ENCODE results near the gene LGALS9.
"Not testable (repeated sequence)": the region's sequence is repeated elsewhere in the genome, so short reads cannot be mapped to it uniquely, and the experiment has no call there.

Gene LGALS9

DNA sequence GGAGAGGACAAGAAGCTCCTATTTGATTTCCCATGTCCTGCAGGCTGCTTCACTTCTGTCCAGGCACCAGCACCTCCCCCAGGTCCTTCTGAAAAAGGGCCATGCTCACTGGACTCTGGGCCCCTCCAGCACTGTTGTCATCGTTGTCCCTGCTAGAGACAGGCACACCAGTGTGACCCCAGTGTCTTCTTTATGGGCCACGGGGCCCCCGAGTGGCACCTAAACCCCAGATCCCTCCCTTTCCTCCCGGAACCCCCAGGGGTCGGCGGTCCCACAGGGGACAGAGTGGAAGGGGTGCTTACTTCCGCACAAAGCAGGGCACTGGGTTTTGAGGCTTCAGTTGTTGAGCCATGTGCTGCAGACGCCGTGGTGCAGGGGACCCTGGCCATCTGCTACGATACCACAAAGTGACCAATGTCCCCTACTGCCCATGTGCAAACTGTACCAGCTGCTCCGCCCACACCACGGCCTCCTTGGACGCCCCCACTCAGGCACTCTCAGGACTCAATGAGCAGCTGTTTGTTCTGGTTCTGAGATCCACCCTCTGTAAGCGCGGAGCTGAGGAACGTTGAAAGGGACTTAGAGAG lies 24.6 kb downstream of the LGALS9 start:
- not testable (repeated sequence) for FAIRE-seq

DNA sequence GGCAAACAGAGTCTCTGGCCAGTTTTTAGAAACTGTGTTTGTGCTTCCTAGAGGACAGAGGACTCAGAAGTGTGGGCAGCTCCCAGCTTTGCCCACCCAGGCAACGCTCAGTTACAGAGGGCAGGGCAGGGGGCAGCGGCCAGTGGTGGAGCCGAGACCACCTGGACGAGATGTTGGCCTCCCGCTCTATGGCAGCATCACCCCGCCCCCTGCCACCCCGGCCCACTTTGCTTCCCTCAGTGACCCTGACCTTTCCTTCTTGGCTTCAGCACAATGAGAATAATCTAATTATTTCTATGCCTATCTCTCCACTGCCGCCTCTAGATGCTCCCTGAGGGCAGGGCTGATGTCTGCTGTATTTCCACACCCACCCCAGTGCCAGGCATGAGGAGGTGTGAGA lies 25.6 kb downstream of the LGALS9 start:
- not testable (repeated sequence) for FAIRE-seq

DNA sequence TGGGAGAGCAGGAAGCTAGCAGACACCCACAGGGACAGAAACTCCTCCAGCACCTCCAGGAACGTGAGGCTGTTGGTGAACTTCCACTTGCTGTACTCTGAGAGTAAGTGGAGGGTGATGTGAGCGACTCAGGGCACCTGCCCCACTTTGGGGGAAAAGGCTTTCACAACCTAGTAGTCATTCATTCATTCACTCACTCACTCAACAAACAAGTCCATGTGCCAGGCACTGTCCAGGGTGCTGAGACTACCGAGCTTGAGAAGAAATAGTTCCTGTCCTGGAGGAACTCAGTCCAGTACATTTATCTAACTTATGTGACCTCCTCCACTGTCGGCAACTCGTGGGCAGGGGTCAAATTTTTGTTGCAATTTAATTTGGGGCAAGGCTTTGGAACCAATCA lies 26.6 kb downstream of the LGALS9 start:
- FAIRE-seq, result no peak

DNA sequence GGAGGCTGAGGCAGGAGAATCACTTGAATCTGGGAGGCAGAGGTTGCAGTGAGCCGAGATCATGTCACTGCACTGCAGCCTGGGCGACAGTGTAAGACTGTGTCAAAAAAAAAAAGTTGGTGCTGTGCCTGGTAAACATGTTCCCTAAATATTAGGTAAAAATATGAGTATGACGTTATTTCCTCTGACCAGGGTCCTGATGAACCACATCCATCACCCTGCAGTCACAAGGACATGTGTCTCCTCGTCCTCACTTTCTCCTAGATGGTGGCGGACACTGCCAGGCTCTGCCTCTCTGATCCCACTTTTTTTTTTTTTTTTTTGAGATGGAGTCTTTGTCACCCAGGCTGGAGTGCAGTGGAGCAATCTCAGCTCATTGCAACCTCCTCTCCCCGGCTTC lies 28.7 kb downstream of the LGALS9 start:
- FAIRE-seq, result no peak

DNA sequence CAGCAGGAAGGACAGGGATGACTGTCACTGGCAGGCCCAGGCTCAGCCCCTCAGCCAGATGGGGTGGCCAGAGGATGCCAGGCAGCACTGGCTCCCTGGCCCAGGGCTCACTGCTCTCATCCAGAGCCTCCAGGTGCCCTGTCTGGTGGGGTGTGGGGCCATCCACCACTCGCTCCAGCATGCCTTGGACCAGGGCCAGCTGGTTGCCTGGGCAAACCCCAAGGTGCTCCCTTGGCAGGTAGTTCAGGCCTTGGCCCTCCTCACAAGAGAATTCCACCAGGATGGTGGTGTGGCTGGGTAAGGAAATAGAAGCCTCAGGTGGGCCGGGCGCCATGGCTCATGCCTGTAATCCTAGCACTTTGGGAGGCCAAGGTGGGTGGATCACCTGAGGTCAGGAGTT lies 29.4 kb downstream of the LGALS9 start:
- no peak for FAIRE-seq

DNA sequence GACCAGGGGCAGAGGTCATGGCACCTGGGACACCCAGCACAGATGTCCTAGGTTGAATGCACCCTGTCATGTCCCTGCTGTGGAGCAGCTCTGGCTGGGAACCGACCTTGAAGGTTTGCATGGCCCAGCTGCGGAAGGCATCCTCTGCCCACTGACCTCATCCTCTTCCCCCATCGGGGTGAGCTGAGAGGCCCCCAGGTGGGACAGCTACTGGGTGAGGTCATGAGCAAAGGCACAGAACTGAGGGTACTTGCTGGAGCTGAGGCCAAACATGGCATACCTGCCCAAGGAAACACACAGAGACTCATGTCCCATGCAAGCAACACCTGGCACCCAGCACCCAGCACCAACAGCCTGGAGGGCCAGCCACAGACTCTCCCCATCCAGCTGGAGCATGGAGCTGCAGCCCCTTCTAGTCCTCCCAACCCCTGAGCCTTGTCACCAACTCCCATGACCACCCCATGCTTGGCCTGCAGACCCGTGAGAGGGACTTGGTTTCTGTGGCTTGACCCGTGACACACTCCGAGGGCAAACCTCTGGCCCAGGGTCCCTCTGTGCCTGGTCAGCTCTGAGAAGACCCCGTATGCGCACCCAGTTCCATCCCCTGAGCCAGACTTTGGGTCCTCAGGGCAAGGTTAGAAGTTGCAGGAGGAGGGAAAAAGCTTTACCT lies 33.1 kb downstream of the LGALS9 start:
- FAIRE-seq, result no peak

DNA sequence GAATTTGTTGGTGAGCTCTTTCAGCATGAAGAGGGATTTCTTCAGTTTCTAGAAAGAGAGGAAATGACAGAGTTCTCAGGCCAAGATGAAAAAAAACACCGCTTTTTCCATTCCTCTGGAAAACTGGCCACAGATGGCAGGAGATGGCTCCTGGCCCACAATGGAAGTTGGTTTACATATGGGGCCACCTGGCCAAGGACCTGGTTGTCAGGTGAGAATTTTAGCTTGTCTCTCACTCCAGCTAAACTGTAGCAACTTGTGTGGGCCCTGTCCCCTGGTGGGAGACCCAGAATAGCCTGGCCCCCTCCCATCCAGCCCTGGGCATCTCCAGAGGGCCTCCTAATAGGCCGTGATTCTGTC lies 33.6 kb downstream of the LGALS9 start:
- no peak for FAIRE-seq

DNA sequence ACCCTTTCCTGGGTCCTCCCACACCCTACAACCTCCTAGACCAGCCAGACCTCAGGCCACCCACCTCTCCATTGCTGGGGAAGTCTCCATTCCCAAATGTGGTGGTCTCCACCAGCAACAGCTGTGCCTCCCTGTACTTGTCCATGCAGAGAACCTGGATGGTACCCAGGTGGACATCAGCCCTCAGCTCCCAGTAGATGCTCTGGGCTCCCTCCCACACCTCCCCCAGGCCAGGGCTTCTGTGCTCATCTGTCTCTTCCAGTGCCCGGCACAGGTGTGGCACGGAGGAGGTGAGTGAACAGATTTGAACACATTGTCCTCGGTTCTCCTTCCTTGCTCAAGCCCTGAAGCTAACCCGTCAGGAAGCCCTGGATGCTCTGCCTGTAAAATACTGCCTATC lies 34.6 kb downstream of the LGALS9 start:
- FAIRE-seq, result no peak

DNA sequence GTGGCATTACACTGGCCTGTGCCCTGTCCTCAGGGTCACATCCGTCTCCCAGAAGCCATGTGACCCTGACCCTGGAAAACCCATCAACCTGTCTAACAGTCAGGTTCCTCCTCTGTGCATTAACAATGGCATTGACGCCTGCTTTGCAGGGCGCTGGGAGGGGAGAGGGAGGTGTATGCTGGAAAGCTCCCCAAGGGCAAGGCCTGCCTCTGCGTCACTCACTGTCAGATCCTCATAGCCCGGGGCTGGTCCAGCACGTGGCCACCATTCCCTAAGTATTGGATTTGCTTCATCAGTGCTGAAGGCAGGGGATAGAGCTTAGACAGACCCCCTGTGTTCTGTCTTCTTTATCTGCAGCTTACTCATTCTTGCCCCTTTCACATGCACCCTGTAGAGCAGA lies 35.3 kb downstream of the LGALS9 start:
- not testable (repeated sequence) for FAIRE-seq

DNA sequence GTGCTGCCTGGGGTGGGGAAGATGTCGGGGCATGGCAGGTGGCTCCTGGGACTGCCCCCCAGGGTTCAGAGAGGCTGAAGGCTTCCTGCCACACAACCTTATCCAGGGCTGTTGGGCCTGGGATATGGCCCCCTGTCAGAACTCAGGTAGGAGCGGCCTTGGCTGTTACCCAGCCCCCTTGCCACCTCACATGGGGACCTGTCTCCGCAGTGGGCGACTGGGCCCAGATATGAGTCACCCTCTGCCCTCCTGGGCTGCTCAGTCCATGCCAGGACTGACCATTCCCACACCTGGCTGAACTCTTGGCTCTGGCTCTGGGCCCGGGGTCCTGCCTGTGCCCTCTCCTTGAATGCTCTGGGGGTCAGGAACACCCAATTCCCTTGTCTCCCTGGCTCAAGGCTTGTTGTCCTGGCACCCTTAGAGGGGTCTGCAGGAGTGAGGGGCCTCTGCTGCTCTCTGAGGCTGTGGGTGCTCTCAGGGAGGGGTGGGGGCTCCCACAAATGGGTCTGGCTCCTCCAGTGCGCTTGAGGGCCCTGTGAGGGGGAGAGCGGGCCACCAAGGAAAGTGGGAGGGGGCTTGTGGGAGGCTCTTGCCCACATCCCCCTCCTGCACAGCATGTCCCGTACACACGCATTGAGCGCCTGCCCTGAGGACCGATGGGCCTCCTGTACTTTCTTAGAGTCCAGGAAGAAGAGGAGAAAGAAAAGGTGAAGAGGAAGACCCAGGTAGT lies 36.0 kb downstream of the LGALS9 start:
- FAIRE-seq, result no peak

DNA sequence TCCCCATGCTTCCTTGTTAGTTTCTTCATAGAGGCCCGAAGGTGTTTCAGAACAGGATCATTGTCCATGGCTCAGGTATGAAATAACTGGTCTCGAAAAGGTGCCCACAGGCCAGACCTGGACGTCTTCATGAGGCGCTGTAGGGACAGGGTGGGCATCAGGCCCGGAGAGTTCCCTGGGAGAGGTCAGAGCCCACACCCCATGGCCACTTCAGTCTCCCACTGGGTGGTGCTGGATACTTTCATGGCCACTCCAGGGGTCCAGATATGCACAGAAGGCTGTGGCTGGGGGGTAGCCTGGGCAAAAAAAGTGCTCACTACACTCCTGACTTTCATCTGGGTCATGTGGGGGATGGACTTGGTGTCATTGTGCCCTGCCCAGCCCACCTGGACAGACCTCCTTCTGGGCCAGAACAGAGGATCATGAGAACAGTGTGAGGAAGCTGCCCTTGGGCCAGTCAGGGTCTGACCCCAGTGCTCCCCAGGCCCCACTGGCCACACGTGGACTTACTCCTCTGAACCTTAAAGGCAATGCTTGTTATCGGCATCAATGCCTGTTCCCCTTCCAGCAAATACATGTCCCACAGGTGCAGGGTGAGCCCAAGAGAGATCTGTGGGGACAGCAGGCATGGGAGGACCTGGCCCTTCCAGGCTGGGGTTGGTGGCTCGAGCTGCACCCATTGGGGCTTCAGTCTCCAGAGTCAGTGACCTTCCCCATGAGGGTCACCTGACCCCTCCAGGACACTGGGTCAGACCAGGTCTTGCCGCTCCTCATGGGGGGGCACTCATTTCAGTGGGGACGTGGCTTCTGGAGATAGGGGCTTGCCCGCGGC lies 36.9 kb downstream of the LGALS9 start:
- FAIRE-seq, result no peak

DNA sequence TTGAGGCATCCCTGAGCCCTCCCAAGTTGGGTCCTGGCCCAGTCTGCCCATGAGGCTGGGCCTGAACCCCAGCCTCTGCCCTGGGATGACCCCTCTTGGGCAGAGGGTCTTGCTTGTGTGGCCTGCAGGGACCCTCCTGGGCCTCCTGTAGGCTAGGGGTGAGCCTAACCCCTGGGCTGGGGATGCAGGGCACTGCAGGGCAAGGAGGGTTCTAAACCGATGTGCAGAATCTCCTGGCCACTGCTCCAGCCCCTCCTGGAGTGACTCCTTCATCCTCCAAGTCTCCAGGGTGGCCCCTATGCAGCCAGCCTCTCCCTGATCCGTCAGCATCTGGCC lies 37.5 kb downstream of the LGALS9 start:
- no peak for FAIRE-seq

DNA sequence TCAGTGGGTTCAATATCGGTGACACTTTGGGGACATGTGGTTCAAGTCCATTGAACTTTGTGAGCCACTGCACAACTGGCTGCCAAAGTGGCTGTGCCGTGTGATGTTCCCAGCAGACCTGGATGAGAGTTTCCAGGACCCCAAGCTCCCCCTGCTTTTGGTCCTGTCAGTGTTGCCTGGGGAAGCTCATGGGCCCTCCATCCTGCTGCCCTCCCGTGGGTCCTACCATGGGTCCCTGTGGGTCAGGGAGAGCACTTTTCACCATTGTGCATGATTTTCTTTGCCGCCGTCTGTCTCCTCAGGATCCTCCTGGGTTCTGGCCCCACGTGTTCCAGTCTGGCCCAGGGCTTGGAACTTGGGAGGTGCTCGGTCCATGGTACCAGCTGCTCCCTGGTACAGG lies 38.1 kb downstream of the LGALS9 start:
- no peak for FAIRE-seq

DNA sequence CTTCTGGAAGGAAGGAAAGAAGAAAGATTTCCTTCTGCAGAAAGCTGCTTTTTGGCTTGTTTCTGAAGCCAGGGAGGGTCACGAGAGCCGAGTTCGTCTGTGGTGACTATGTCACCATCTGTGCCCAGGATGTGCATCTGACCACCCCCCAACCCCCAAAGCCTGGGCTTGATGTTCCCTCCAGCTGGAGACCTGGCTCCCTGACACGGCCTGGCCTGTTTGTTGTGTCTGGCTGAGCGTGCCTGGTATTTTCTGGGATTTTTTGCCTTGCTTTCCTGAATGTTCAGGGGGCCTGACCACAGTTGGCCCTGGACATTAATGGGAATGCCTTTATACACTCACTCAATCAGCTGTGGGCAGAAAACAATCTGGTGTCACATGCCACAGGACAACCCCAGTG lies 38.9 kb downstream of the LGALS9 start:
- FAIRE-seq, result no peak

DNA sequence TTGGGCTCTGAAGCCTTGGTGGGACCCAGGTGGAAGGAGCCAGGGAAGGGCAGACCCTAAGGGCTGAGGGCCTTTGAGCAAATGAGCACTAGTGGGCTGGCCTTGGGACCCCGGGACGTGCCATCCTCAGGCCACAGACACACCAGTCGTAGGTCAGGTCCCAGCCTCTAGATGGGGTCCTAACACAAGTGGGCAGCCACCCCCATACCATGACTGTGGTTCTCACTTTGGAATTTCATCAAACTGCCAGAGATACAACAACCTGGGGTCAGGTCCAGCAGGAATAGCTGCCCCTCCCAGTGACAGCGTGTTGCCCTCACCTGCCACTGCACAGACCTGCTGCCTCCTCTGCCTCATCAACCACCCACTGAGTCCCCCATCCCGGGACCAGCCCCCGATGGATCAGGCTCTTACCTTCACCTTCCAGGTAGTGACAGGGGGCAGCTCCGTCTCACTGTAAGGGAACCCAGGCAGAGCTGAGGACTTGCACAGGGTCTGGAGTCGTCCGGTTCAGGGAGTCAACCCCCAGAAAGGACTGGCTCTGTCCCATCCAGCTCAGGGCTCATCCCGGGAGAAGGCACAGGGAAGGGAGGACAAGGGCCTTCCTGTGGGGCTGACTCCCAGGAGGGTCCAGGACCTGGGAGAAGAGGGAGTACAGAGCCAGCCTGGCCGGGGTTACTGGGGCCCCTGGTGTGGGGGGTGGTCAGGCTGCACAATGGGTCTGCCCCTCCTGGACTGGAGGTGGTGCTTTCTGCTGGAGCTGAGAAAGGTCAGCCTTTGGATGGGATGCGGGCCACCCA lies 40.0 kb downstream of the LGALS9 start:
- FAIRE-seq, result no peak

DNA sequence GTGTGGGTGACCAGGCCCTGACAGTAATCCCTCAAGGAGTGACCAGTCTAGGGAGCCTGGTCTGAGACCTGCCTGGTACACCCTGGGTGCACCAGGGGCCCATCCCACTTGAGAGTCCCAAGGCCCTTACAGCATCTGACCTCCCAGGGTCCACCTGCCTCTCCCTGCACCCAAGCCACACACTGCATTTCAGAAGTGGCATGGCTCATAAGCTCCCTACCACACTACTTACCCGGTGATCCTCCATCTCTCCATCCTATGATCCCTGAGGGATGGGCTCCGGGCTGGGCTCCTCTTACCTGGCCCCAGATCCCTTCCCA lies 40.6 kb downstream of the LGALS9 start:
- no peak for FAIRE-seq

DNA sequence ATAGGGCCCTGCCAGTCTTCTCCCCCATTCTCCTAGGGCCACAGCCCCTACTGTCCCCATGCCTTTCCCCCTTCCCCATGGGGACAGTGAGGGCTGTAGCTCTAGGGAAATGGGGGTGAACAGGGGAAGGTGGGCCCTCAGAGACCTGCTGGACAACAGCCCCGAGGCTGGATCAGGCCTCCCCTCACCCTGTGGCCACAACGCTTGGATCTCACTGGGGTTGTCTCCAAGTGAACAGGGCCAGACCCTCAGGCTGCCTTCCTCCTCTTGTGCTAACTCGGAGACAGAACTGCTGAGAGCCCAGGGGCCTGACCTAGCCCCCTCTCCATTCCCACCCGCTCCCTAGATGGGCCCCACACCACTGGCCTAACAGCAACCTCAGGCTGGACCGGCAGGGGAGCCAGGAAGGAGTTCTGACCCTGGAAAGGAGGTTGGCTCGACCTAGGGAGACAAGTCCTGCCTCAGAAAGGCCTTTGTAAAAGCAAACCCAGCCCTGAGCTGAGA lies 41.0 kb downstream of the LGALS9 start:
- not testable (repeated sequence) for FAIRE-seq

DNA sequence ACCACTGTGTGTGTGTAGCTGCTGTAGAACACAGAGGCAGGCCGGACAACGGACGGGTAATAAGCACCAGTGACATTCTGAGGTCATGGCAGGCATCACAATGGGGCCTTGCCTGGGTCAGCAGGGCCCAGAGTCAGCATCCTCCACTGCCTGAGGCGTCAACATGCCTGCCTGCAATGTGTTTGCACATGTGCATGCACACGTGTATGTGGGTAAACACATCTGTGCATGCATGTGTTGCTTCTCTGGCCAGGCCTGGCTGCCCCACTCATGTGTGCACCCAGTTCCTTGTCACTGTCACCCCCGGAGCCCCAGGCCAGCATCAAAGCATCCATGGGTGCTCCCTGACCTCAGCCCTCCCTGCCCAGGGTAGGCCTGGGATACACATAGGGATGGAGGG lies 43.3 kb downstream of the LGALS9 start:
- no peak for FAIRE-seq

DNA sequence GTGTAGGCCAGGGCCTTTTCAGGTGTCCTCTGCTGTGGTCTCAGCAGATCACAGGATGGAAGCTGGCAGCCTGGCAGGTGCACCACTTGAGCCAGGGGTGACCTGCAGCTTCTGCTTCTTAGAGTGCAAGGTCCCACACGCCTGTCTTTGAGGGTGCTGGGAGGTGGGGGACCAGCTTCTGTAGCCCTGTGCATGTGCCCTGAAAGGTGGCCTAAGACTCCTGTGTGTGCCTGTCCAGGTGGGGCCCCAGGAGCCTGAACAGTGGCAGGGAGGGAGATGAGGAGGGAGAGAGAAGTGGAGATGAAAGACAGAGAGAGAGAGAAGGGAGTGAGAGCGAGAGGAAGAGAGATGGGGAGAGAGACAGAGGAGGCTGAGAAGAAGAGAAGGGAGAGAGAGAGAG lies 46.2 kb downstream of the LGALS9 start:
- no peak for FAIRE-seq

DNA sequence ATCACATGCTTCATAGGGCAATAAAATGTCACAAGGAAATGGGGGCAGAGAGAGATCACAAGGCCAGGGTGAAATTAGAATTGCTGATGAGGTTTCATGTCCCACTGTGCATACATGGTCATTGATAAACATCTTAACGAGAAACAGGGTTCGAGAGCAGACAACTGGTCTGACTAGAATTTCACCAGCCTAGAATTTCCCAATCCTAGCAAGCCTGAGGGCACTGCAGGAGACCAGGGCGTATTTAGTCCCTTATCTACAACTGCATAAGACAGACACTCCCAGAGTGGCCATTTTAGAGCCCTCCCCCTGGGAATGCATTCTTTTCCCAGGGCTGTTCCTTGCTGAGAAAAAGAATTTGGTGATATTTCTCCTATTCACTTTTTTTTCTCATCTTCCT lies 55.3 kb downstream of the LGALS9 start:
- FAIRE-seq, result not testable (repeated sequence)

DNA sequence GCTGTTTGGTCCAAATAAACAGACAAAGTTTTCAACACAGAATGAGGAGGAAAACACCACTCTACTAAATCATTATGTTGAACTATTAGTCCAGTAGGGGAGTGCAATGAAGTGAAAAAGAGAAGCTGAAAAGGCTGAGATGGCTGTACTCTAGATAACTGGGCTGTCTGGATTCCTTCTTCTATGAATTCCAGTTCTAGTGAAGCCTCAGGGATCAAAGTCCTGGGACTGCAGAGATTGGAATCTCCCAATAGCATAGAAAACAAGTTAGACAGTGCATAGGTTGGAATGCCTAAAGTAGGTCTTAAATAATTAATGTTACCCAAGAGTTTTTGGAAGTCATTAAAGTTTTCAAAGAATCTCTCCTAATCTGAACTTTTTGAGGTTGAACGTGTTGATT lies 59.9 kb downstream of the LGALS9 start:
- no peak for FAIRE-seq

DNA sequence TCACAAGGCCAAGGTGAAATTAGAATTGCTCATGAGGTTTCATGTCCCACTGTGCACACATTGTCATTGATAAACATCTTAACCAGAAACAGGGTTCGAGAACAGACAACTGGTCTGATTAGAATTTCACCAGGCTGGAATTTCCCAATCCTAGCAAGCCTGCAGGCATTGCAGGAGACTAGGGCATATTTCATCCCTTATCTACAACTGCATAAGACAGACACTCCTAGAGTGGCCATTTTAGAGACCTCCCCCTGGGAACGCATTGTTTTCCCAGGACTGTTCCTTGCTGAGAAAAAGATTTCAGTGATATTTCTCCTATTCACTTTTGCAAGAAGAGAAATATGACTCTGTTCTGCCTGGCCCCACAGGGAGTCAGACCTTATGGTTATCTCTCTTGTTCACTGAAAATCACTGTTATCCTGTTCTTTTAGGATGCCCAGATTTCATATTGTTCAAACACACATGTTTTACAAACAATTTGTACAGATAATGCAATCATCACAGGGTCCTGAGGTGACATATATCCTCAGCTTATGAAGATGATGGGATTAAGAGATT lies 64.3 kb downstream of the LGALS9 start:
- FAIRE-seq, result not testable (repeated sequence)

All from endometrium (tissue), 2 donors.